Activated naive CD4-positive, alpha-beta T cell treated with anti-CD3 and anti-CD28 coated beads, Interleukin-2, amount 50 U/mL, for 72 hours (primary cell): ENCODE data around the gene S100PBP. TPM values are rescaled to one million over a fixed set of nuclear protein-coding genes. Genes with fewer than 3 reads are reported as not detected.
"Not testable (repeated sequence)": the region's sequence is repeated elsewhere in the genome, so short reads cannot be mapped to it uniquely, and the experiment has no call there.

ENCODE experiments used
- ATAC-seq, 2 donors: fragments of 150-1000 bp; cut with Tn5 transposase; 2 replicates each; pipeline ENCODE4 v1.10.0; 2021; ENCODE audit warnings: mild to moderate bottlenecking in 2 of 2, moderate library complexity in 2 of 2
- DNase-seq, 2 donors: peaks; one replicate each; pipeline ENCODE4 v3.0.0; 2021 to 2022; ENCODE audit warnings: low spot score in 2 of 2
- H3K27ac Mint-ChIP-seq, 2 donors: one replicate each; pipeline ENCODE4 v1.8.0; 2022; ENCODE audit warnings: mild to moderate bottlenecking in 2 of 2, mixed read lengths in 2 of 2
- H3K36me3 Mint-ChIP-seq, 2 donors: one replicate each; pipeline ENCODE4 v1.8.0; 2022; ENCODE audit warnings: mixed read lengths in 2 of 2
- H3K9me3 Mint-ChIP-seq, 2 donors: one replicate each; pipeline ENCODE4 v1.8.0; 2022; ENCODE audit warnings: mixed read lengths in 2 of 2
- total RNA-seq, 2 donors: library from RNA; stranded (reverse); gene quantifications; one replicate each; pipeline ENCODE4 v1.2.3, GENCODE V29; 2022

The S100PBP gene
- total RNA-seq, 2 donors from 2014 or later, result 41.5 to 73.0 TPM

GRCh38 chr1:32780005-32780404, 37.4 kb upstream of the S100PBP start:
- no peak for ATAC-seq
- Mint-ChIP-seq H3K27ac (no peak overlapping the region), H3K9me3 (no peaks in the 10 kb centered on the region), H3K36me3 (peaks cover 15 to 20% of the 10 kb centered on the region in 2 donors)
- no peak for DNase-seq

GRCh38 chr1:32780628-32781234, 36.7 kb upstream of the S100PBP start:
- H3K9me3 Mint-ChIP-seq, result no peaks in the 10 kb centered on the region
- DNase-seq (no peak), ATAC-seq (no peak)
- peak overlapping the region; percentile 6 to 68 for H3K27ac Mint-ChIP-seq
- peaks cover 15 to 21% of the 10 kb centered on the region in 2 donors for H3K36me3 Mint-ChIP-seq

- peaks cover 15 to 21% of the 10 kb centered on the region in 2 donors for H3K36me3 Mint-ChIP-seq
These were observed 35.4 kb upstream of the S100PBP start for GRCh38 chr1:32782086-32782485.

GRCh38 chr1:32783851-32784250, 33.6 kb upstream of the S100PBP start:
- Mint-ChIP-seq H3K36me3 (peaks cover 15 to 21% of the 10 kb centered on the region in 2 donors), H3K27ac (no peak overlapping the region), H3K9me3 (no peaks in the 10 kb centered on the region)
- no peak for ATAC-seq
- DNase-seq, result no peak

More at GRCh38 chr1:32782086-32782485, 35.4 kb upstream of the S100PBP start:
- DNase-seq, result no peak
- no peak for ATAC-seq
- Mint-ChIP-seq H3K27ac (peak overlapping the region; percentile 65 to 72), H3K9me3 (no peaks in the 10 kb centered on the region)

GRCh38 chr1:32784817-32785216, 32.6 kb upstream of the S100PBP start:
- Mint-ChIP-seq H3K36me3 (peaks cover 15 to 21% of the 10 kb centered on the region in 2 donors), H3K27ac (peak overlapping the region in 1 of 2 donors; percentile 63), H3K9me3 (no peaks in the 10 kb centered on the region)
- DNase-seq, result no peak
- ATAC-seq, result no peak

GRCh38 chr1:32786856-32787255, 30.6 kb upstream of the S100PBP start:
- H3K9me3 Mint-ChIP-seq, result no peaks in the 10 kb centered on the region
- peaks cover 5 to 31% of the 10 kb centered on the region in 2 donors for H3K36me3 Mint-ChIP-seq
- no peak overlapping the region for H3K27ac Mint-ChIP-seq
- DNase-seq (no peak), ATAC-seq (no peak)

- not testable (repeated sequence) for H3K9me3 Mint-ChIP-seq, DNase-seq
- peak; percentile 55 to 97 for ATAC-seq
- Mint-ChIP-seq H3K27ac (peak overlapping the region in 1 of 2 donors; percentile 54), H3K36me3 (peaks cover 6 to 33% of the 10 kb centered on the region in 2 donors)
These were observed 28.1 kb upstream of the S100PBP start for GRCh38 chr1:32789356-32789755.

- DNase-seq (no peak), ATAC-seq (no peak)
- Mint-ChIP-seq H3K27ac (no peak overlapping the region), H3K36me3 (peaks cover 6 to 32% of the 10 kb centered on the region in 2 donors), H3K9me3 (no peaks in the 10 kb centered on the region)
These were observed 25.6 kb upstream of the S100PBP start for GRCh38 chr1:32791881-32792280.

GRCh38 chr1:32795763-32796162, 21.7 kb upstream of the S100PBP start:
- H3K36me3 Mint-ChIP-seq, result peaks cover 23 to 44% of the 10 kb centered on the region in 2 donors
- not testable (repeated sequence) for ATAC-seq, H3K9me3 Mint-ChIP-seq, DNase-seq
- H3K27ac Mint-ChIP-seq, result peak overlapping the region in 1 of 2 donors; percentile 12

- ATAC-seq (no peak), DNase-seq (no peak)
- no peaks in the 10 kb centered on the region for H3K9me3 Mint-ChIP-seq
- peaks cover 27 to 32% of the 10 kb centered on the region in 2 donors for H3K36me3 Mint-ChIP-seq
- peak overlapping the region in 1 of 2 donors; percentile 89 for H3K27ac Mint-ChIP-seq
These were observed 20.0 kb upstream of the S100PBP start for GRCh38 chr1:32797456-32797855.

- Mint-ChIP-seq H3K27ac (peak overlapping the region; percentile 89 to 91), H3K36me3 (peaks cover 29 to 34% of the 10 kb centered on the region in 2 donors), H3K9me3 (no peaks in the 10 kb centered on the region)
- no peak for DNase-seq
- ATAC-seq, result no peak
These were observed 19.3 kb upstream of the S100PBP start for GRCh38 chr1:32798191-32798590.

- DNase-seq (peak in 1 of 2 donors; percentile 14), ATAC-seq (peak; percentile 84 to 86)
- Mint-ChIP-seq H3K9me3 (no peaks in the 10 kb centered on the region), H3K36me3 (peaks cover 25 to 30% of the 10 kb centered on the region in 2 donors), H3K27ac (peak overlapping the region; percentile 89 to 95)
These were observed 18.6 kb upstream of the S100PBP start for GRCh38 chr1:32798679-32799416.

GRCh38 chr1:32801096-32801715, 16.2 kb upstream of the S100PBP start:
- Mint-ChIP-seq H3K27ac (peak overlapping the region; percentile 84 to 96), H3K9me3 (no peaks in the 10 kb centered on the region), H3K36me3 (peaks cover 33 to 36% of the 10 kb centered on the region in 2 donors)
- peak; percentile 75 to 81 for ATAC-seq
- peak in 1 of 2 donors; percentile 50 for DNase-seq

GRCh38 chr1:32804460-32804859, 13.0 kb upstream of the S100PBP start:
- not testable (repeated sequence) for H3K9me3 Mint-ChIP-seq, H3K27ac Mint-ChIP-seq, DNase-seq, ATAC-seq
- H3K36me3 Mint-ChIP-seq, result peaks cover 27 to 50% of the 10 kb centered on the region in 2 donors

GRCh38 chr1:32806290-32806689, 11.2 kb upstream of the S100PBP start:
- ATAC-seq, result no peak
- H3K27ac Mint-ChIP-seq, result no peak overlapping the region
- DNase-seq, result no peak
- peaks cover 32 to 55% of the 10 kb centered on the region in 2 donors for H3K36me3 Mint-ChIP-seq
- no peaks in the 10 kb centered on the region for H3K9me3 Mint-ChIP-seq

- Mint-ChIP-seq H3K27ac (peak overlapping the region in 1 of 2 donors; percentile 38), H3K36me3 (peaks cover 32 to 54% of the 10 kb centered on the region in 2 donors), H3K9me3 (no peaks in the 10 kb centered on the region)
- no peak for ATAC-seq
- no peak for DNase-seq
These were observed 10.4 kb upstream of the S100PBP start for GRCh38 chr1:32806910-32807523.

- DNase-seq, result no peak
- H3K9me3 Mint-ChIP-seq, result no peaks in the 10 kb centered on the region
- no peak for ATAC-seq
- H3K36me3 Mint-ChIP-seq, result peaks cover 30 to 56% of the 10 kb centered on the region in 2 donors
- peak overlapping the region in 1 of 2 donors; percentile 70 for H3K27ac Mint-ChIP-seq
These were observed 8.9 kb upstream of the S100PBP start for GRCh38 chr1:32808580-32808979.
